HL-60/S4 treated with phorbol 12-myristate 13-acetate at 8.2 ng/mL for 4 days and 3 days (cell line): ENCODE measurements around the gene FN3KRP.

Experiments
- in situ Hi-C: fragments of 300-500 bp; cut with MboI; formaldehyde crosslinking; loops from 2 replicates; pipeline ENCODE4 v1.15.0; 2022; ENCODE audit warnings: low sequenced_read_pairs

Gene FN3KRP

DNA sequence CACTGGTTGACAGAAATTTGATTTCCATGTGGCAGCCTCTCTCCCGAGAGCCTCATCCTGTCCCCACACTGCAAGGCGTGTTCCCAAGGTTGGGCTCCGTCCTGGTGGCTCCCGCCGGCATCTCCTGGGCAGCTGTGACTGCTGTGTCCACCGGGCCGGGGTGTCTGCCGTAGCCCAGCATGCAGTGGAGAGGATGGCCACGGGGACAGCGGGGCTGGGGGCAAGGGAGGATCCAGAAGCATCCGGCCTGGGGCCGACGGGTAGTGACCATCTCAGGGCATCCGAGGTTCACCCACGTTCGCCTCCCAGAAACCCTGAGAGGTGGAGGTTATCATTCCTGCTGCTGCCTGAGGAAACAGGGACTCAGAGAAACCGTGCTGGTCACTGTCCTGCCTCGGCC is 10.8 kb upstream of the FN3KRP start:
- in situ Hi-C loops = no loop called here

- in situ Hi-C loops = no loop called here
These were observed 7.4 kb upstream of the FN3KRP start for GRCh38 chr17:82709024-82709675.

GRCh38 chr17:82709676-82710498 is 6.6 kb upstream of the FN3KRP start:
- in situ Hi-C loops = no loop called here

DNA sequence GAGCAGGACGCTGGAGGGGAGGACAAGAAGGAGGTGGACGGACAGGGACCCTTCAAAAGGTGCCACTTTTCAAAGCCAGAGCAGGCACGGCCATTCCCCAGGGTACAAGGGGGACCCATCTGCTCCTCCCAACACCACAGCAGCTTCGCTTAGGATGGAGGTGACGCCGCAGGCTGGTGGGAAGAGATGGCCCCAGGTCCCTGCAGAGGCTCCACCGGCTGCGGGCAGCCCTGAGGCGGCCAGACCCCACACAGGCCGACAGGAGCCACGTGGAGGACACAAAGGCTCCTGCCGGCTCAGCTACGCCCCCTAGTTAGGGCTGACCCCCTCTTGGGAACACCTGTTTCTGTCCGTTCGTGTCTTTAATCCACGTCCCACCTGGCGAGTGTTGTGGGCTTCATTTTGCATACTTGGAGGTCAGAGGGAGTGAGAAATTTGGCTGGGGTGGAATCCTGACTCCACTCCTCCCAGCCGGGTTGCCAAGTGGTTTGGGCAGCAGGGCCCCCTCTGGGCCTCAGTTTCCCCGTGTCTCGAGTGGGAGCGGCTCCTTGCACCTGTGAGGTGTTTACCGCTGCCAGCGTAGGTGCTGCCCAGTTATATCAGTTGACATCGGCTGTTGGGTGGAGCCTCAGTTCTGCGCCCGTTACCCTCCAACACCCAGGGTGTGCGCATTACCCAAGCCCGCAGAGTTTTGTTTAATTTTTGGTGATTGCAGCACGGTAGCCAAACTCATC is 5.8 kb upstream of the FN3KRP start:
- in situ Hi-C loops = no loop called here

- in situ Hi-C loops = no loop called here
These were observed 3.3 kb upstream of the FN3KRP start for GRCh38 chr17:82713071-82713723.

DNA sequence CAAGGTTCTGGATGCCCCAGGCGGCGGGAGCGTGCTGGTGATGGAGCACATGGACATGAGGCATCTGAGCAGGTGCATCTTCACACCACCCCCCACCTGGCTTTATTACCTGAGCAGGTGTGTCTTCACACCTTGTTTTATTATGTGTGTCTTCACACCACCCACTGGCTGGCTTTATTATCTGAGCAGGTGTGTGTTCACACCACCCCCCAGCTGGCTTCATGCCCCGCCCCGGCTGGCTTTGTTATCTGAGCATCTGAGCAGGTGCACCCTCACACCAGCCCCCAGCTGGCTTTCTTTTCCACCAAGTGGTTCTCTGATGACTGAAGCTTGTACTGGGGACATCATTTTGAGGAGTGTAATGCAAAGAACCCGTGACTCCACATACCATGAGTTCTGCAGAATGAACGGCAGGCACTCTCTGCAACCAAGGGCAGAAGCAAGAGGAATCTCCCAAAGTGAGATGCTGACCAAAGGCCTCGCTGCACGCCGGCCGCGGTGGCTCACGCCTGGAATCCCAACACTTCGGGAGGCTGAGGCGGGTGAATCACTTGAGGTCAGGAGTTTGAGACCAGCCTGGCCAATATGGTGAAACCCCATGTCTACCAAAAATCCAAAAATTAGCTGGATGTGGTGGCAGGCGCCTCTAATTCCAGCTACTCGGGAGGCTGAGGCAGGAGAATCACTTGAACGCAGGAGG is 2.6 kb downstream of the FN3KRP start:
- in situ Hi-C loops = no loop called here

GRCh38 chr17:82720204-82720603 is 3.7 kb downstream of the FN3KRP start:
- in situ Hi-C loops = no loop called here

DNA sequence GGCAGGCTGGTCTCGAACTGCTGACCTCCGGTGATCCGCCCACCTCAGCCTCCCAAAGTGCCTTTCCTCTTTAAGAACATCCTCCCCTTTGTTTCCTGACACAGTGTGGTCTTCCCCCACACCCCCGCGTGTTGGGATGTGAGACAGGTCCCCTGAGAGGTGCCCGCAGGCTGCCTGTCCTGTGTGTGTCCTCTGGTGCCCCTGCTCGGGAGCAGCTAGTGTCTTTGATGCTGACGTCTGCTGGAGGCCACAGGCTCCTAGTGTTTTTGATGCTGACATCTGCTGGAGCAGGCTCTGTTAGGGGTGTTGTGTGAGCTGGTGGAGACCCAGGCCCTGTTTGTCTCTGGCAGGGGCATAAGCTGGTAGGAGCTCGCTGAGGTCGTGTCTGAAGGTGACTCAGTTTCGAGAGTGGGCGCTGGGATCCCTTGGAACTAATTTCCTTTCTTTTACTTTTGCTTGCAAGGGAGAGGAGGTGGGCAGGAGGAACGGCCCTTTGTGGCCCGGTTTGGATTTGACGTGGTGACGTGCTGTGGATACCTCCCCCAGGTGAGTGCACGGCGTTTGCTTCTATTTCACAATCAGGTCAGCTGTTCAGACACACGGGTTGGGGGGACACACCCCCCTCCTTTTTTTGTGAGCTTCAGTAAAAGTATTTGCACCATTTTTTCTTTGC is 6.0 kb downstream of the FN3KRP start:
- in situ Hi-C loops = no loop called here

- in situ Hi-C loops = no loop called here
These were observed 6.8 kb downstream of the FN3KRP start for GRCh38 chr17:82723169-82723807.

DNA sequence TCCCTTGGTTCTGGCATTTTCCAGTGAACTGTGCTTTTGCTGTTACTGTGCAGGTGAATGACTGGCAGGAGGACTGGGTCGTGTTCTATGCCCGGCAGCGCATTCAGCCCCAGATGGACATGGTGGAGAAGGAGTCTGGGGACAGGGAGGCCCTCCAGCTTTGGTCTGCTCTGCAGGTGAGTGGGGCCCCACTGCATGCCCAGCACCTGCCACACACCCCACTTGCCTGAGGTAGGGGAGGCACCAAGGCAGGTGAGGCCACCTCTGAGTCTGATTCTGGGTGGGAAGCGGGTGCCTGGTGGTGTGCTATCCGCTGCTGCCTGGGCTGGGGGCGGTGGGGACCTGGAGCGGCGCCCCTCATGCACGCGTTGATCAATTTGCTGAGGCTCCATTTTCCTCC is 9.9 kb downstream of the FN3KRP start:
- in situ Hi-C loops = no loop called here

GRCh38 chr17:82729479-82730260 is 13.2 kb downstream of the FN3KRP start:
- in situ Hi-C loops = no loop called here

GRCh38 chr17:82732118-82732743 is 15.7 kb downstream of the FN3KRP start:
- in situ Hi-C loops = no loop called here

GRCh38 chr17:82734987-82735866 is 18.7 kb downstream of the FN3KRP start, which contains the start of gene FN3K:
TSS of gene FN3K (plus strand) at chr17:82735615. CDS start at chr17:82735637, 22 bp downstream.
- in situ Hi-C loops = no loop called here

- in situ Hi-C loops = no loop called here
These were observed 20.1 kb downstream of the FN3KRP start for GRCh38 chr17:82736511-82737185.

- in situ Hi-C loops = no loop called here
These were observed 21.7 kb downstream of the FN3KRP start for GRCh38 chr17:82737967-82738877.
